Upper lobe of left lung (tissue), 6 donors: ENCODE measurements around the gene HSPB3. TPM values are rescaled to one million over a fixed set of nuclear protein-coding genes. Genes with fewer than 3 reads are reported as not detected.

Experiments used
- ATAC-seq, 2 donors: fragments of 200-7000 bp; cut with Tn5 transposase; one replicate each; pipeline ENCODE4 v1.9.1; 2022; ENCODE audit warnings: mild to moderate bottlenecking in 2 of 2, moderate library complexity in 2 of 2; ENCODE audit not compliant: low FRiP score in 2 of 2
- DNase-seq, 2 donors: peaks; one replicate each; pipeline ENCODE4 v3.0.0-alpha.2; 2019 to 2020
- H3K27ac ChIP-seq, 4 donors: fragments of 200-600 bp; sonication (generic); one replicate each; pipeline ENCODE4 v1.5.1; 2016 to 2019
- H3K27me3 ChIP-seq, 4 donors: fragments of 200-600 bp; sonication (generic); one replicate each; pipeline ENCODE4 v1.5.1; 2017 to 2019
- H3K36me3 ChIP-seq, 4 donors: fragments of 200-600 bp; sonication (generic); one replicate each; pipeline ENCODE4 v1.5.1; 2016 to 2019
- H3K4me1 ChIP-seq, 4 donors: fragments of 200-600 bp; sonication (generic); one replicate each; pipeline ENCODE4 v1.5.1; 2018 to 2019
- H3K4me3 ChIP-seq, 4 donors: fragments of 200-600 bp; sonication (generic); one replicate each; pipeline ENCODE4 v1.5.1; 2017 to 2019; ENCODE audit warnings: mild to moderate bottlenecking in 2 of 4, moderate library complexity in 1 of 4
- H3K9me3 ChIP-seq, 4 donors: fragments of 200-600 bp; sonication (generic); one replicate each; pipeline ENCODE4 v1.5.1; 2018 to 2019
- EP300 ChIP-seq, 4 donors: sonication (generic); formaldehyde crosslinking; IDR thresholded peaks; one replicate each; pipeline ENCODE4 v1.5.1; 2017; ENCODE audit warnings: antibody characterized with exemption in 4 of 4, control low read depth in 2 of 4
- POLR2A ChIP-seq, 4 donors: fragments of 450-650 bp; IDR thresholded peaks; one replicate each; pipeline ENCODE4 v1.5.1; 2016 to 2017; ENCODE audit warnings: antibody characterized with exemption in 4 of 4, mild to moderate bottlenecking in 2 of 4
- POLR2AphosphoS5 ChIP-seq, 2 donors: sonication (generic); formaldehyde crosslinking; IDR thresholded peaks; one replicate each; pipeline ENCODE4 v1.5.1; 2017; ENCODE audit warnings: antibody characterized with exemption in 2 of 2
- WGBS, 2 donors: methylation state at CpG; one replicate each; pipeline ENCODE4 v1.1.5; 2017 to 2018; 5-methylcytosine and 5-hydroxymethylcytosine counted together
- total RNA-seq, 6 donors: library from RNA; depleted of rRNA in 4 of 6; stranded (reverse); fragments of >200 nt in 4 of 6; gene quantifications; one replicate each; pipeline versions ENCODE4 v1.1.0 to v1.2.1, GENCODE V29; 2016 to 2021
- TF ChIP-seq, protein P1 (sequence below), 6 experiments: fragments of 450-650 bp in 4 of 6; fragments of 200-600 bp in 2 of 6; sonication (generic) in 2 of 6; IDR thresholded peaks; one replicate each; pipeline ENCODE4 v1.5.1; 2016 to 2019; ENCODE audit warnings: antibody characterized with exemption in 6 of 6
- donor health status: DM: no; HTN: no; CAD: no; lungs with moderate emphysema.
- donor health status: DM: no; HTN: yes; CAD: no; lungs with severe emphysema.

Gene HSPB3
- total RNA-seq, 6 donors from 2014 or later = 0.44 to 3.3 (median 1.6) TPM; not detected in 2

- Histone ChIP-seq H3K4me3 (no peak overlapping the region), H3K27me3 (no peaks in the 10 kb centered on the region), H3K9me3 (no peaks in the 10 kb centered on the region), H3K27ac (no peak overlapping the region), H3K4me1 (no peaks in the 10 kb centered on the region), H3K36me3 (no peaks in the 10 kb centered on the region)
- 90 to 91% methylated on average over 2 of the region's 2 CpGs for WGBS, 2 donors
- TF ChIP-seq POLR2A (IDR thresholded peaks at IDR 0.05) (no peak), POLR2AphosphoS5 (IDR thresholded peaks at IDR 0.05) (no peak), EP300 (IDR thresholded peaks at IDR 0.05) (no peak)
- TF ChIP-seq, protein P1, sequence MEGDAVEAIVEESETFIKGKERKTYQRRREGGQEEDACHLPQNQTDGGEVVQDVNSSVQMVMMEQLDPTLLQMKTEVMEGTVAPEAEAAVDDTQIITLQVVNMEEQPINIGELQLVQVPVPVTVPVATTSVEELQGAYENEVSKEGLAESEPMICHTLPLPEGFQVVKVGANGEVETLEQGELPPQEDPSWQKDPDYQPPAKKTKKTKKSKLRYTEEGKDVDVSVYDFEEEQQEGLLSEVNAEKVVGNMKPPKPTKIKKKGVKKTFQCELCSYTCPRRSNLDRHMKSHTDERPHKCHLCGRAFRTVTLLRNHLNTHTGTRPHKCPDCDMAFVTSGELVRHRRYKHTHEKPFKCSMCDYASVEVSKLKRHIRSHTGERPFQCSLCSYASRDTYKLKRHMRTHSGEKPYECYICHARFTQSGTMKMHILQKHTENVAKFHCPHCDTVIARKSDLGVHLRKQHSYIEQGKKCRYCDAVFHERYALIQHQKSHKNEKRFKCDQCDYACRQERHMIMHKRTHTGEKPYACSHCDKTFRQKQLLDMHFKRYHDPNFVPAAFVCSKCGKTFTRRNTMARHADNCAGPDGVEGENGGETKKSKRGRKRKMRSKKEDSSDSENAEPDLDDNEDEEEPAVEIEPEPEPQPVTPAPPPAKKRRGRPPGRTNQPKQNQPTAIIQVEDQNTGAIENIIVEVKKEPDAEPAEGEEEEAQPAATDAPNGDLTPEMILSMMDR (IDR thresholded peaks at IDR 0.05) = no peak
- no peak for DNase-seq
- ATAC-seq = peak in 1 of 2 donors; percentile 9
Measured at GRCh38 chr5:54445691-54446378, 9.7 kb upstream of the HSPB3 start.

DNA sequence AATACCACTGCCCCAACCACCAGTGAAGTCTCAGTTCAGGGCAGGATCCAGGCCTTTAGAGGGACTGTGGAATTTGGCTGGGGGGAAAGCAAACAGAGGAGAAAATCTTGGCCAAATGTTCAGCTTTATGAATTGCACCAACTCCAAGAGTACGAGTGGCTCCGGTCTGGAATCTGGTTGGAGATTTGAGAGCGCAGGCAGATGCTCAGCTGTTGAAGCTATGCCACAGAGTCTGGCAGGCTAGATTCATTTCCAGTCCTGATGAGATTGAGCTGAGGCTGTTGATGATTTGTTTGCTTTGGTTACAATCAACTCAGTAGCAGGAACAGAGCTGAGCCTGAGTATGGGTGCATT lies 9.1 kb upstream of the HSPB3 start:
- Histone ChIP-seq H3K36me3 (no peaks in the 10 kb centered on the region), H3K27ac (no peak overlapping the region), H3K27me3 (no peaks in the 10 kb centered on the region), H3K4me1 (no peaks in the 10 kb centered on the region), H3K4me3 (no peak overlapping the region), H3K9me3 (no peaks in the 10 kb centered on the region)
- TF ChIP-seq POLR2A (IDR thresholded peaks at IDR 0.05) (no peak), POLR2AphosphoS5 (IDR thresholded peaks at IDR 0.05) (no peak), EP300 (IDR thresholded peaks at IDR 0.05) (no peak)
- TF ChIP-seq, protein P1 (IDR thresholded peaks at IDR 0.05) = no peak
- ATAC-seq (peak in 1 of 2 donors; percentile 33), DNase-seq (no peak)
- WGBS, 2 donors = 77 to 88% methylated on average over 3 of the region's 3 CpGs

GRCh38 chr5:54449923-54450322 lies 5.6 kb upstream of the HSPB3 start:
- WGBS, 2 donors = 73 to 93% methylated on average over 4 of the region's 4 CpGs
- H3K36me3 ChIP-seq = no peaks in the 10 kb centered on the region
- no peaks in the 10 kb centered on the region for H3K9me3 ChIP-seq
- DNase-seq (no peak), ATAC-seq (no peak)
- no peak overlapping the region for H3K27ac ChIP-seq
- no peaks in the 10 kb centered on the region for H3K4me1 ChIP-seq
- no peak overlapping the region for H3K4me3 ChIP-seq
- TF ChIP-seq EP300 (IDR thresholded peaks at IDR 0.05) (no peak), POLR2AphosphoS5 (IDR thresholded peaks at IDR 0.05) (no peak), POLR2A (IDR thresholded peaks at IDR 0.05) (no peak)
- TF ChIP-seq, protein P1 (IDR thresholded peaks at IDR 0.05) = no peak
- H3K27me3 ChIP-seq = no peaks in the 10 kb centered on the region

DNA sequence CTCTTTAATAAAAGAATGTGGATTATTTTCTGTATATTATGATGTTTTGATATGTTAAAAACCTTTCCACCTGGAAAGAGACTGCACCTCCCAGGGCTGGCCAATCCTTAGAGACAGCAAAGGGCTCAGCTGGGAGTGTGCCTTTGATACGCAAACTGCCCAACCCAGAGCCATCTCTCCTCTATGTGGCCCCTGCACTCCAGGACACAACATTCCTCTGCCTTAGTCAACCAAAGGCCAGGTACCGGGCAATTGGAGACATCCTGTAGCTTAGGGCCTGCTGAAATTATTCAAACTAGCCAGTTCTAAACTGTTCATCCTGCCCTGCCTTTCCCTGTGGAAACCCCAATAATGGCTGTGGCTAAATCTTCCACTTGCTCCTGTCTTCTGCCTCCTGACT lies 5.0 kb upstream of the HSPB3 start:
- Histone ChIP-seq H3K4me1 (no peaks in the 10 kb centered on the region), H3K4me3 (no peak overlapping the region), H3K27me3 (no peaks in the 10 kb centered on the region), H3K36me3 (no peaks in the 10 kb centered on the region), H3K9me3 (no peaks in the 10 kb centered on the region), H3K27ac (no peak overlapping the region)
- DNase-seq (no peak), ATAC-seq (no peak)
- 95 to 100% methylated on average over 2 of the region's 2 CpGs for WGBS, 2 donors
- TF ChIP-seq POLR2AphosphoS5 (IDR thresholded peaks at IDR 0.05) (no peak), POLR2A (IDR thresholded peaks at IDR 0.05) (no peak)
- TF ChIP-seq, protein P1 (IDR thresholded peaks at IDR 0.05) = no peak

GRCh38 chr5:54453046-54453445 lies 2.5 kb upstream of the HSPB3 start:
- no peaks in the 10 kb centered on the region for H3K9me3 ChIP-seq
- no peak for ATAC-seq
- no peaks in the 10 kb centered on the region for H3K27me3 ChIP-seq
- 72 to 81% methylated on average over 3 of the region's 3 CpGs for WGBS, 2 donors
- no peak overlapping the region for H3K4me3 ChIP-seq
- no peak for DNase-seq
- peaks cover 2 to 8% (median 5%) of the 10 kb centered on the region in 4 donors for H3K4me1 ChIP-seq
- no peak overlapping the region for H3K27ac ChIP-seq
- TF ChIP-seq POLR2AphosphoS5 (IDR thresholded peaks at IDR 0.05) (no peak), EP300 (IDR thresholded peaks at IDR 0.05) (no peak), POLR2A (IDR thresholded peaks at IDR 0.05) (no peak)
- TF ChIP-seq, protein P1 (IDR thresholded peaks at IDR 0.05) = no peak
- no peaks in the 10 kb centered on the region for H3K36me3 ChIP-seq
